Raji (cell line): ENCODE data around the gene SVIP.

ENCODE experiments used
- POLR2A ChIP-seq: IDR thresholded peaks from 2 replicates; pipeline ENCODE4 v1.6.1; 2011; ENCODE audit warnings: low read depth, low read length, control low read depth; ENCODE audit not compliant: insufficient read depth

Gene SVIP

DNA sequence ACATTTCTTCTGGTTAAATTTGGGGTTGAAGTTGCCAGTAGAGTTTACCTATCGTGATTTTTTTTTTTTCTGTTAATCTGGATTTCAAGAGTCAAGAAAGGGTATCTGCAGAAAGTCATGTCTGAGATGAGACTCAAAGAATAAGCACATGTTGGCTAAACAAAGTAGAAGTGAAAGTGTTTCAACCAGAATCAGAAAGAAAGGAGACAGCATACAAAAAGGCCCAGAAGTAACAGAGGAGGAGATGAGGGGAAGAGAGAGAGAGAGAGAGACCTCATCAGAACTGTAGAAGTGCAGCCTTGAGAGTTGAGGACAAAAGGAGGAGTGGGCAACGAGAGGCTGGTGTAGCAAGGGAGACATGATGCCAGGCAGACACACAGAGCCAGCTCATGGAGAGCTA is 54.9 kb downstream of the SVIP start:
- TF ChIP-seq POLR2A = no peak

DNA sequence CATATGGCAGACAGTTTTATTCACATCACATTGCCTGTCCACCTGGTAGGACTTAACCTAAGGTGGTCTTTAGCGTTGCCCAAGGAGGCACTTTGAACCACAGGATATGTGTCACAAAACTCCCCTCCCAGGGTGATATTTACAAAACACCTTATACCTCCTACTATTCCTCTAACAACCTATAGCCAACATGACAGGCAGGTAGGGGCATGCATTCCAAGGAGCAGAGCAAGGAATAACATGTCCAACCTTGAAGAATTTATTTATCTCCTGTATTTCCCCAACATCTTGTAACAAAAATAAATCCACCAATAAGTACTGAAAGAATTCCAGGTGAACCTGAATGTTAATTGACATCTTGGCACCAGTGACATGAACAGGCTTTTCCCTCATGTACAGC is 60.5 kb downstream of the SVIP start:
- no peak for TF ChIP-seq POLR2A
